KMS-11 (cell line): Measurements from ENCODE around the gene DEFB124.

ENCODE experiments used
- H2AFZ ChIP-seq: fragments of 200-600 bp; sonication (generic); 2 replicates; pipeline ENCODE4 v1.6.1; 2016; ENCODE audit warnings: antibody characterized with exemption, mixed run types, low read depth
- H3K27ac ChIP-seq: fragments of 200-600 bp; sonication (generic); 2 replicates; pipeline ENCODE4 v1.6.1; 2016; ENCODE audit warnings: mild to moderate bottlenecking, mixed run types
- H3K27me3 ChIP-seq: fragments of 200-600 bp; sonication (generic); 2 replicates; pipeline ENCODE4 v1.6.1; 2017; ENCODE audit warnings: mild to moderate bottlenecking, low read depth, mixed run types, moderate library complexity; ENCODE audit not compliant: insufficient read depth
- H3K36me3 ChIP-seq: fragments of 200-600 bp; sonication (generic); 2 replicates; pipeline ENCODE4 v1.6.1; 2017; ENCODE audit warnings: mild to moderate bottlenecking, mixed run types; ENCODE audit not compliant: insufficient read depth
- H3K4me1 ChIP-seq: fragments of 200-600 bp; sonication (generic); 2 replicates; pipeline ENCODE4 v1.6.1; 2016; ENCODE audit warnings: mild to moderate bottlenecking, low read depth, mixed run types; ENCODE audit not compliant: poor library complexity, severe bottlenecking
- H3K4me2 ChIP-seq: fragments of 200-600 bp; sonication (generic); 2 replicates; pipeline ENCODE4 v1.7.0; 2016; ENCODE audit warnings: mild to moderate bottlenecking, mixed run types
- H3K4me3 ChIP-seq: fragments of 200-600 bp; sonication (generic); IDR thresholded peaks from 2 replicates; pipeline ENCODE4 v1.6.1; 2017; ENCODE audit warnings: low read depth, low read length, mixed read lengths; ENCODE audit not compliant: insufficient read depth
- H3K79me2 ChIP-seq: fragments of 200-600 bp; sonication (generic); 2 replicates; pipeline ENCODE4 v1.6.1; 2016; ENCODE audit warnings: low read depth, mixed run types; ENCODE audit not compliant: insufficient read depth
- H3K9ac ChIP-seq: fragments of 200-600 bp; sonication (generic); 2 replicates; pipeline ENCODE4 v1.6.1; 2016; ENCODE audit warnings: mild to moderate bottlenecking, mixed run types
- H4K20me1 ChIP-seq: fragments of 200-600 bp; sonication (generic); 2 replicates; pipeline ENCODE4 v1.6.1; 2016; ENCODE audit warnings: mild to moderate bottlenecking, mixed run types; ENCODE audit not compliant: insufficient read depth
- TF ChIP-seq, protein P1 (sequence below): fragments of 200-600 bp; sonication (generic); conservative IDR thresholded peaks from 2 replicates; pipeline ENCODE4 v1.6.1; 2017; ENCODE audit warnings: low read depth, mild to moderate bottlenecking, antibody characterized with exemption, low read length, moderate library complexity, mixed read lengths

The DEFB124 gene

GRCh38 chr20:31515072-31515774 is 40.3 kb upstream of the DEFB124 start:
- Histone ChIP-seq H3K4me3 (peak overlapping the region; percentile 33), H3K9ac (peak overlapping the region; percentile 92)

GRCh38 chr20:31514154-31515071 is 39.5 kb upstream of the DEFB124 start, which contains the start of gene HM13:
Gene HM13, plus strand, starts transcription at chr20:31514442. Its CDS starts 110 bp downstream, at chr20:31514552.
- H3K27ac ChIP-seq: peak within 1 kb of the TSS; percentile 75
- peak within 1 kb of the TSS; percentile 94 for H3K4me2 ChIP-seq
- H3K79me2 ChIP-seq: peaks cover 51% of the 10 kb centered on the region
- no peaks in the 10 kb centered on the region for H3K27me3 ChIP-seq
- peaks cover 9% of the 10 kb centered on the region; the same call in 1 of the 2 replicates for H3K36me3 ChIP-seq
- H4K20me1 ChIP-seq: peaks cover 36% of the 10 kb centered on the region
- peaks cover 41% of the 10 kb centered on the region for H3K4me1 ChIP-seq
- H3K9ac ChIP-seq: peak within 1 kb of the TSS; percentile 92
- peak within 1 kb of the TSS; percentile 72 for H2AFZ ChIP-seq
- TF ChIP-seq, protein P1, sequence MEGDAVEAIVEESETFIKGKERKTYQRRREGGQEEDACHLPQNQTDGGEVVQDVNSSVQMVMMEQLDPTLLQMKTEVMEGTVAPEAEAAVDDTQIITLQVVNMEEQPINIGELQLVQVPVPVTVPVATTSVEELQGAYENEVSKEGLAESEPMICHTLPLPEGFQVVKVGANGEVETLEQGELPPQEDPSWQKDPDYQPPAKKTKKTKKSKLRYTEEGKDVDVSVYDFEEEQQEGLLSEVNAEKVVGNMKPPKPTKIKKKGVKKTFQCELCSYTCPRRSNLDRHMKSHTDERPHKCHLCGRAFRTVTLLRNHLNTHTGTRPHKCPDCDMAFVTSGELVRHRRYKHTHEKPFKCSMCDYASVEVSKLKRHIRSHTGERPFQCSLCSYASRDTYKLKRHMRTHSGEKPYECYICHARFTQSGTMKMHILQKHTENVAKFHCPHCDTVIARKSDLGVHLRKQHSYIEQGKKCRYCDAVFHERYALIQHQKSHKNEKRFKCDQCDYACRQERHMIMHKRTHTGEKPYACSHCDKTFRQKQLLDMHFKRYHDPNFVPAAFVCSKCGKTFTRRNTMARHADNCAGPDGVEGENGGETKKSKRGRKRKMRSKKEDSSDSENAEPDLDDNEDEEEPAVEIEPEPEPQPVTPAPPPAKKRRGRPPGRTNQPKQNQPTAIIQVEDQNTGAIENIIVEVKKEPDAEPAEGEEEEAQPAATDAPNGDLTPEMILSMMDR: peak; percentile 92
- H3K4me3 ChIP-seq: peak within 1 kb of the TSS; percentile 33

More at GRCh38 chr20:31515072-31515774, 40.3 kb upstream of the DEFB124 start:
- Histone ChIP-seq H3K4me1 (peaks cover 49% of the 10 kb centered on the region), H2AFZ (peak overlapping the region; percentile 72; the same call in 1 of the 2 replicates), H3K27ac (peak overlapping the region; percentile 75), H3K79me2 (peaks cover 60% of the 10 kb centered on the region), H3K27me3 (no peaks in the 10 kb centered on the region), H4K20me1 (peaks cover 44% of the 10 kb centered on the region), H3K4me2 (peak overlapping the region; percentile 94), H3K36me3 (peaks cover 9% of the 10 kb centered on the region; the same call in 1 of the 2 replicates)
- TF ChIP-seq, protein P1: no peak

GRCh38 chr20:31508517-31509244 is 33.8 kb upstream of the DEFB124 start:
- TF ChIP-seq, protein P1: no peak
- no peaks in the 10 kb centered on the region for H3K36me3 ChIP-seq

GRCh38 chr20:31505903-31506302 is 31.0 kb upstream of the DEFB124 start:
- Histone ChIP-seq H3K9ac (no peak overlapping the region), H3K4me1 (no peaks in the 10 kb centered on the region), H3K4me3 (no peak overlapping the region), H3K4me2 (no peak overlapping the region), H4K20me1 (no peaks in the 10 kb centered on the region), H3K27me3 (no peaks in the 10 kb centered on the region; the same call in 1 of the 2 replicates), H3K79me2 (no peaks in the 10 kb centered on the region), H3K27ac (no peak overlapping the region), H2AFZ (no peak overlapping the region), H3K36me3 (no peaks in the 10 kb centered on the region)
- TF ChIP-seq, protein P1: no peak

More at GRCh38 chr20:31508517-31509244, 33.8 kb upstream of the DEFB124 start:
- H3K9ac ChIP-seq: no peak overlapping the region
- H3K4me2 ChIP-seq: no peak overlapping the region
- H4K20me1 ChIP-seq: no peaks in the 10 kb centered on the region
- H2AFZ ChIP-seq: no peak overlapping the region
- H3K79me2 ChIP-seq: no peaks in the 10 kb centered on the region
- H3K4me1 ChIP-seq: peaks cover 1% of the 10 kb centered on the region
- no peak overlapping the region for H3K4me3 ChIP-seq
- H3K27me3 ChIP-seq: no peaks in the 10 kb centered on the region; the same call in 1 of the 2 replicates
- no peak overlapping the region for H3K27ac ChIP-seq
